Peyer's patch (tissue), 4 donors: ENCODE results near the gene FTMT. TPM values are rescaled to one million over a fixed set of nuclear protein-coding genes. Genes with fewer than 3 reads are reported as not detected.

Experiments used
- DNase-seq, 3 donors: peaks; one replicate each; pipeline ENCODE4 v3.0.0-alpha.2; 2017 to 2019
- H3K27ac ChIP-seq, 4 donors: fragments of 200-600 bp; sonication (generic); one replicate each; pipeline ENCODE4 v1.5.1; 2016 to 2019
- H3K27me3 ChIP-seq, 2 donors: fragments of 200-600 bp; sonication (generic); one replicate each; pipeline ENCODE4 v1.5.1; 2019
- H3K36me3 ChIP-seq, 3 donors: fragments of 200-600 bp; sonication (generic); one replicate each; pipeline ENCODE4 v1.5.1; 2016 to 2019
- H3K4me1 ChIP-seq, 4 donors: fragments of 200-600 bp; sonication (generic); one replicate each; pipeline ENCODE4 v1.5.1; 2016 to 2019
- H3K4me3 ChIP-seq, 4 donors: fragments of 200-600 bp; sonication (generic); 1 replicate in 3 of 4; 2 replicates in 1 of 4; pipeline ENCODE4 v1.5.1; 2016 to 2019; ENCODE audit warnings: mild to moderate bottlenecking in 1 of 4
- H3K9me3 ChIP-seq, 4 donors: fragments of 200-600 bp; sonication (generic); one replicate each; pipeline ENCODE4 v1.5.1; 2016 to 2019; ENCODE audit warnings: mild to moderate bottlenecking in 1 of 4
- CTCF ChIP-seq, 6 experiments: fragments of 450-650 bp in 4 of 6; fragments of 200-600 bp in 2 of 6; sonication (generic) in 1 of 6; IDR thresholded peaks; one replicate each; pipeline ENCODE4 v1.5.1; 2017 to 2019; ENCODE audit warnings: antibody characterized with exemption in 6 of 6, mild to moderate bottlenecking in 3 of 6, moderate library complexity in 1 of 6
- POLR2A ChIP-seq, 2 donors: fragments of 450-650 bp; IDR thresholded peaks; one replicate each; pipeline ENCODE4 v1.5.1; 2017; ENCODE audit warnings: antibody characterized with exemption in 2 of 2, mild to moderate bottlenecking in 2 of 2, moderate library complexity in 2 of 2
- total RNA-seq, 4 donors: library from RNA; depleted of rRNA; stranded (reverse); fragments of >200 nt; gene quantifications; one replicate each; pipeline ENCODE4 v1.1.0, GENCODE V29; 2016

FTMT gene
- total RNA-seq, 4 donors from 2014 or later = not detected

GRCh38 chr5:121867403-121867802, 15.7 kb downstream of the FTMT start:
- no peaks in the 10 kb centered on the region for H3K9me3 ChIP-seq
- no peak overlapping the region for H3K4me3 ChIP-seq
- no peak overlapping the region for H3K27ac ChIP-seq
- DNase-seq = no peak
- TF ChIP-seq POLR2A (IDR thresholded peaks at IDR 0.05) = no peak
- TF ChIP-seq CTCF (IDR thresholded peaks at IDR 0.05) = no peak
- no peaks in the 10 kb centered on the region for H3K27me3 ChIP-seq
- H3K4me1 ChIP-seq = no peaks in the 10 kb centered on the region
- no peaks in the 10 kb centered on the region for H3K36me3 ChIP-seq

DNA sequence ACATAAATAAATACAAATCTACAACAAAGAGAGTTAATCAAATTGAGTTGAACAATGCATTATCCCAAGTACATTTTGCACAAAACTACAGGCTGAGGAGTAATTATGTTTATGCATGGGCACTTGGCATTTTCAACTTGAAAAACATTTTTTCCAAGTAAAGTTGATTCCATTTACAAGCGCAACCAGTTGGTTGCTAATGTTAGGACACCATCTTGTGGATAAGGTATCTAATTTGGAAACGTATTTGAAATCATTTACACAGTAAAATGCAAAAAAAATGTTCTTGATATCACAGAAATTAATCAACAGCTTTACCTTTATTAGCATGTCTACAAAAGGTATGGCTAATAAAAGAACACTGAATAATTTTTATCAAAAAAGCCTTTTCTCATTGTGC, 18.8 kb downstream of the FTMT start:
- no peak overlapping the region for H3K4me3 ChIP-seq
- TF ChIP-seq CTCF (IDR thresholded peaks at IDR 0.05) (peak in 1 of 6 experiments; percentile 25), POLR2A (IDR thresholded peaks at IDR 0.05) (no peak)
- no peaks in the 10 kb centered on the region for H3K27me3 ChIP-seq
- H3K27ac ChIP-seq = no peak overlapping the region
- no peak for DNase-seq
- H3K4me1 ChIP-seq = no peaks in the 10 kb centered on the region
- H3K36me3 ChIP-seq = no peaks in the 10 kb centered on the region
- H3K9me3 ChIP-seq = no peaks in the 10 kb centered on the region

GRCh38 chr5:121872856-121873255, 21.2 kb downstream of the FTMT start:
- TF ChIP-seq POLR2A (IDR thresholded peaks at IDR 0.05) (no peak), CTCF (IDR thresholded peaks at IDR 0.05) (no peak)
- H3K4me1 ChIP-seq = no peaks in the 10 kb centered on the region
- H3K27me3 ChIP-seq = no peaks in the 10 kb centered on the region
- no peak for DNase-seq
- H3K4me3 ChIP-seq = no peak overlapping the region
- H3K36me3 ChIP-seq = no peaks in the 10 kb centered on the region
- H3K27ac ChIP-seq = no peak overlapping the region
- no peaks in the 10 kb centered on the region for H3K9me3 ChIP-seq

DNA sequence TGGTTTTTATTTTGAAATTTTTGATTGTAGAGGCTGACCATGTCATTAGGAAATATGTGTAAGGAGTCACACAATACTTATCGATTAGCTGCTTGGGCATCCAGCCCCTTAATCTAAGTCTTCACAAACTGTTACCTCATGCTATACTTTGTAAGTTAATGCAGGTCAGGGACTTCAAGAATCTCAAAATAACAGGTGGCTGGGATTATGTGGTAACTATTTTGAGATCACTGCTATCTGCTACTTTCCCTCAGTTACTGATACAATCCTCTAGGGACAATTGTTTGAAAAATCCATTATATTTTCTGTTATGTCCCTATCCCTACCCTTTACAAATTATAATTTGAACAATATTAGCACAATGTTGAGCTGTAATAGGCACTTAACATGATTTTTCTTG, 21.7 kb downstream of the FTMT start:
- TF ChIP-seq POLR2A (IDR thresholded peaks at IDR 0.05) (no peak), CTCF (IDR thresholded peaks at IDR 0.05) (no peak)
- no peak overlapping the region for H3K4me3 ChIP-seq
- no peak overlapping the region for H3K27ac ChIP-seq
- no peaks in the 10 kb centered on the region for H3K4me1 ChIP-seq
- no peaks in the 10 kb centered on the region for H3K27me3 ChIP-seq
- no peak for DNase-seq
- H3K36me3 ChIP-seq = no peaks in the 10 kb centered on the region
- no peaks in the 10 kb centered on the region for H3K9me3 ChIP-seq

- Histone ChIP-seq H3K27ac (no peak overlapping the region), H3K4me3 (no peak overlapping the region), H3K9me3 (no peaks in the 10 kb centered on the region), H3K27me3 (no peaks in the 10 kb centered on the region), H3K4me1 (no peaks in the 10 kb centered on the region), H3K36me3 (no peaks in the 10 kb centered on the region)
- no peak for DNase-seq
- TF ChIP-seq CTCF (IDR thresholded peaks at IDR 0.05) (no peak), POLR2A (IDR thresholded peaks at IDR 0.05) (no peak)
Observed at GRCh38 chr5:121885630-121886029, 33.9 kb downstream of the FTMT start.

DNA sequence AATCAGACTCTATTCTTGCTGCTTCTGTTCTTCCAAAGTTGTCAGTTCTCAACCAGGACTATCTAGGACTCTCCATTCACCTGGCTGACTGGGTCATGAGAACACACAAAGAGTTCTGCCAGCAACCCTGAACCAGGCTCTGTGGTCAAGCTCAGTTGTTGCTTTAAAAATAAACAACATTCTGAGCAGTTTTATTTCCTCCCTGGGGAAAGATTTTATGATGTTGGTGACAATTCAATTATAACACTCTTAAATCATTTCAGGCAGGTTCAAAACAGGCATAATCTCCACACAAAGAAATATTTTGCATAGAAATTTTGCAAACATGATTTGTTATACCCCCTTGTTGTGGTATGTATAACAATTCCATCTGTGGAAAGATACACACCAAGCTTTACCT, 36.0 kb downstream of the FTMT start:
- DNase-seq = no peak
- no peaks in the 10 kb centered on the region for H3K36me3 ChIP-seq
- H3K27ac ChIP-seq = no peak overlapping the region
- no peak for TF ChIP-seq POLR2A (IDR thresholded peaks at IDR 0.05)
- TF ChIP-seq CTCF (IDR thresholded peaks at IDR 0.05) = no peak
- H3K9me3 ChIP-seq = no peaks in the 10 kb centered on the region
- H3K4me1 ChIP-seq = no peaks in the 10 kb centered on the region
- no peaks in the 10 kb centered on the region for H3K27me3 ChIP-seq
- H3K4me3 ChIP-seq = no peak overlapping the region
